Neural progenitor cell (in vitro differentiated cells): Measurements from ENCODE around the gene FANCD2.

Experiments
- EZH2 ChIP-seq: fragments of 200-600 bp; sonication (generic); IDR thresholded peaks from 2 replicates; pipeline ENCODE4 v1.6.1; 2017; ENCODE audit warnings: antibody characterized with exemption, mild to moderate bottlenecking, moderate library complexity
- EZH2phosphoT487 ChIP-seq: fragments of 200-600 bp; sonication (generic); IDR thresholded peaks from 2 replicates; pipeline ENCODE4 v1.6.1; 2017; ENCODE audit warnings: antibody characterized with exemption
- TF ChIP-seq, protein P1 (sequence below): fragments of 200-600 bp; sonication (generic); IDR thresholded peaks from 2 replicates; pipeline ENCODE4 v1.5.1; 2017; ENCODE audit warnings: antibody characterized with exemption, mild to moderate bottlenecking

DNA sequence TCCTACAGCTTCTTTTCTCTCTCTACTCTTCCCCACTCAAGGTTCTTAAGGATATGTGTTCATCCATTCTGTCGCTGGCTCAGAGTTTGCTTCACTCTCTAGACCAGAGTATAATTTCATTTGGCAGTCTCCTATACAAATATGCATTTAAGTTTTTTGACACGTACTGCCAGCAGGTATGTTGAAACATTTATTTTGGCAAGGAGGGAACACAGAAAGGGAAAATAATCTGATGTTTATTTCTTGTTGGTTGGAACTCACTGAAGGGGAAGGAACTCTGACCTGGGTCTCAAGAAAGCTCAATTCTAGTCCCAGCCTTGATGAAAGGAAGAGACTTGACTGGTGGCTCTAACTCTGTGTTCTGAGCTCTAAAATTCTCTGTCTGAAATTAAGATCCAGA lies 21.6 kb downstream of the FANCD2 start:
- TF ChIP-seq, protein P1, sequence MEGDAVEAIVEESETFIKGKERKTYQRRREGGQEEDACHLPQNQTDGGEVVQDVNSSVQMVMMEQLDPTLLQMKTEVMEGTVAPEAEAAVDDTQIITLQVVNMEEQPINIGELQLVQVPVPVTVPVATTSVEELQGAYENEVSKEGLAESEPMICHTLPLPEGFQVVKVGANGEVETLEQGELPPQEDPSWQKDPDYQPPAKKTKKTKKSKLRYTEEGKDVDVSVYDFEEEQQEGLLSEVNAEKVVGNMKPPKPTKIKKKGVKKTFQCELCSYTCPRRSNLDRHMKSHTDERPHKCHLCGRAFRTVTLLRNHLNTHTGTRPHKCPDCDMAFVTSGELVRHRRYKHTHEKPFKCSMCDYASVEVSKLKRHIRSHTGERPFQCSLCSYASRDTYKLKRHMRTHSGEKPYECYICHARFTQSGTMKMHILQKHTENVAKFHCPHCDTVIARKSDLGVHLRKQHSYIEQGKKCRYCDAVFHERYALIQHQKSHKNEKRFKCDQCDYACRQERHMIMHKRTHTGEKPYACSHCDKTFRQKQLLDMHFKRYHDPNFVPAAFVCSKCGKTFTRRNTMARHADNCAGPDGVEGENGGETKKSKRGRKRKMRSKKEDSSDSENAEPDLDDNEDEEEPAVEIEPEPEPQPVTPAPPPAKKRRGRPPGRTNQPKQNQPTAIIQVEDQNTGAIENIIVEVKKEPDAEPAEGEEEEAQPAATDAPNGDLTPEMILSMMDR, result no peak
- TF ChIP-seq EZH2 (no peak), EZH2phosphoT487 (no peak)
